Measurements from ENCODE around the gene ENDOV. TPM values are rescaled to one million over a fixed set of nuclear protein-coding genes. Genes with fewer than 3 reads are reported as not detected.

ENDOV gene
- total RNA-seq, 1 donor from 2014 or later = 16.9 TPM

DNA sequence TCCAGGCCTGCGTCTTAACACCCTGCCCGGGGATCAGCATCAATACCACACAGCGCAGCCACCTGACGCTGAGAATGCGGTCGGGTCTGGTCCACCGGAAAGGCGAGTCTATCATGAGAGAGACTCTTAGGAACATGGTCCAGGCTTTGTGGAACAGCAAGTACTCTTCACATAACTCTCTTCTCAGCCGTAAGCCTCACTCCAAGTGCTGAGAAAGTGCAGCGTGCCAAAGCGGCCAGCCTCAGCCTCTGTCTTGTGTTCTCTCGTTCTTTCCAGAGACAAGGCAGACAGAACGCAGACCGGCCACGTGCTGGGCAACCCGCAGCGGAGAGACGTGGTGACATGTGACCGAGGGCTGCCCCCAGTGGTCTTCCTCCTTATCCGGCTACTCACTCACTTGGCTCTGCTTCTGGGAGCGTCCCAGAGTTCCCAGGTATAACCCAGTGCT lies 34.4 kb upstream of the ENDOV start:
- H3K4me1 Mint-ChIP-seq (ENCODE audit: low read depth) = peaks cover 27% of the 10 kb centered on the region
- H3K36me3 Mint-ChIP-seq (ENCODE audit: low read depth) = peaks cover 81% of the 10 kb centered on the region
- H3K27ac Mint-ChIP-seq = no peak overlapping the region

DNA sequence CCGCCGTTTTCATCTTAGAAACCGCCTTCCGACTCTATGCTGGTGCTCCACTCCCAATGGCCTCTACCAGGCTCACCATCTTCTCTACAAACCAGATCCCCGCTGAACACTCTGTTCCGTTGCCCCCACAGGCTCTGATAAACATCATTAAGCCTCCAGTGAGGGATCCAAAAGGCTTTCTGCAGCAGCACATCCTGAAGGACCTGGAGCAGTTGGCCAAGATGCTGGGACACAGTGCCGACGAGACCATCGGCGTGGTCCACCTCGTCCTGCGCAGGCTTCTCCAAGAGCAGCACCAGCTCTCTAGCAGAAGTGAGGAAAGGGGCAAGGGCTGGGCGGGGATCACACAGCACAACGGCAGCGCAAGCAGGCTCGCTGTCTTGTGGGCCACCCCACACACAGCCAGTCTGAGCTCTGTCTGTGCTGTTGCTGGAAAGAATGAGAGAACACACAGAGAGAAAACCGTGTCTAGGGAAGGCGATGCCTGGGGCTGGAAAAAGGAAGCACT lies 33.5 kb upstream of the ENDOV start:
- peaks cover 83% of the 10 kb centered on the region for H3K36me3 Mint-ChIP-seq (ENCODE audit: low read depth)
- H3K4me3 Mint-ChIP-seq = no peak overlapping the region
- H3K27me3 Mint-ChIP-seq (ENCODE audit: insufficient read depth) = no peaks in the 10 kb centered on the region
- peaks cover 27% of the 10 kb centered on the region for H3K4me1 Mint-ChIP-seq (ENCODE audit: low read depth)
- DNase-seq (ENCODE audit: low spot score) = no peak
- peak overlapping the region; percentile 49 for H3K27ac Mint-ChIP-seq
- intact Hi-C loops (cut with micrococcal nuclease) = no loop called here
- H3K9me3 Mint-ChIP-seq = no peaks in the 10 kb centered on the region

More for the DNA sequence above, 34.4 kb upstream of the ENDOV start:
- no peaks in the 10 kb centered on the region for H3K9me3 Mint-ChIP-seq
- no peak for DNase-seq (ENCODE audit: low spot score)
- no peaks in the 10 kb centered on the region for H3K27me3 Mint-ChIP-seq (ENCODE audit: insufficient read depth)
- intact Hi-C loops (cut with micrococcal nuclease) = no loop called here
- H3K4me3 Mint-ChIP-seq = no peak overlapping the region

GRCh38 chr17:80382446-80382845 lies 32.5 kb upstream of the ENDOV start:
- Mint-ChIP-seq H3K4me1 (ENCODE audit: low read depth) (peaks cover 27% of the 10 kb centered on the region), H3K36me3 (ENCODE audit: low read depth) (peaks cover 83% of the 10 kb centered on the region), H3K9me3 (no peaks in the 10 kb centered on the region), H3K27ac (no peak overlapping the region), H3K4me3 (no peak overlapping the region), H3K27me3 (ENCODE audit: insufficient read depth) (no peaks in the 10 kb centered on the region)
- intact Hi-C loops (cut with micrococcal nuclease) = no loop called here
- DNase-seq (ENCODE audit: low spot score) = no peak

- Mint-ChIP-seq H3K27me3 (ENCODE audit: insufficient read depth) (no peaks in the 10 kb centered on the region), H3K4me1 (ENCODE audit: low read depth) (peaks cover 27% of the 10 kb centered on the region), H3K27ac (peak overlapping the region; percentile 51), H3K36me3 (ENCODE audit: low read depth) (peaks cover 82% of the 10 kb centered on the region), H3K9me3 (no peaks in the 10 kb centered on the region), H3K4me3 (no peak overlapping the region)
- intact Hi-C loops (cut with micrococcal nuclease) = no loop called here
- DNase-seq (ENCODE audit: low spot score) = no peak
These were observed 32.0 kb upstream of the ENDOV start for GRCh38 chr17:80382956-80383355.

DNA sequence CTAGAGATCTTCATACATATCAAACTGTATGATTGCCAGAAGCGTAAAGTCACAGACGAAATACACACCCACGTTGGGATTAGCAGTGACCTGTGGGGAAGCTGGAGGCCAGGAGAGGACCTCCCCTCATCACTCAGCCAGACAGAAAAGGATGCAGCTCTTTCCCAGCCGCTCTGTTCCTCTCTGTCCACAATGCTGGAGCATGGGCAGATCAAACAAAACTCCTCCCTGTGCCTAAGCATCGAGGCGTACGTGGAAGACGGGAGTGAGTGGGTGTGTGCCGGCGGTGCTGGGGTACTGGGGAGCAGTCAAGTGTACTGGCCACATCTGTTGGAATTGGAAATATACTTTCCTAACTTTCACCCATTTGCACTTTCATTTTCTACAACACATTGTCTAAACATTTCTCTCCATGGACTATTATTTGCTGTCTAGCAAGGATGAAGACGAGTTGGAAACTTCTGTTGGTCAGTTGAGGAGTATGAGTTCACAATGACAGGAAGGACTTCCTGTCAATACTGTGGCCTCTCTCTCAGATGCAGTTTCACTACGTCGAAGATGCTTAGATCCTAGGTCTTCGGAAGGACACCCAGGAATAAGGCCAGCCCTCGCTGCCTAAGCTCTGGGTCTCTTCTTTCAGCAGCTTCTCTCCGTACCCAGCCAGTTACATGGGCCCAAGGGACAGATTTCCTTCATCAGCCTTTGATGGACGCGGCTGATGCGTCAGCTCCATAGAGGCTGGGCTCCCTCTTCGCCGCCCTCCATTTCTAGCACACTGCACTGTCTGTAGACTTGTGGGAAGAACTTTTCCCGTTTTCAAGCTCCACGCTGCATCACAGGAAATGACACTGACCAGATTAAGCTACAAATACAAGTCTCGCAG lies 30.6 kb upstream of the ENDOV start:
- Mint-ChIP-seq H3K36me3 (ENCODE audit: low read depth) (peaks cover 78% of the 10 kb centered on the region), H3K4me3 (no peak overlapping the region), H3K27ac (peak overlapping the region; percentile 86), H3K4me1 (ENCODE audit: low read depth) (peaks cover 27% of the 10 kb centered on the region), H3K27me3 (ENCODE audit: insufficient read depth) (no peaks in the 10 kb centered on the region), H3K9me3 (no peaks in the 10 kb centered on the region)
- intact Hi-C loops (cut with micrococcal nuclease) = no loop called here
- DNase-seq (ENCODE audit: low spot score) = no peak

DNA sequence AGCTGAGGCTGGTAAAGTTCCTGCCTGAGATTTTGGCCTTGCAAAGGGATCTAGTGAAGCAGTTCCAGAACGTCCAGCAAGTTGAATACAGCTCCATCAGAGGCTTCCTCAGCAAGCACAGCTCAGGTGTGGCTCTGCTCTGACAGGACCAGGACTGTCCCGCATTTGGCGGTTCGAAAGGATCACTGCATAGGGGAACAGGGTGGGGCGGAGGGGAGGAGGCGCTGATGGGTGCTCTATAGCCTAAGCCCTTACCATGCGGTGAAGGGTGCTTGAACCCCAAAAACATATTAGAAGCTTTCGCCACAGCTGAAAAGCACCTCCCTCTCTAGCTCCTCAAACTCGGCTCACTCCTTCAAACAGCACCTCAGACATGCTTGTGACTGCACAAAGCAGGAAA lies 29.9 kb upstream of the ENDOV start:
- no peaks in the 10 kb centered on the region for H3K9me3 Mint-ChIP-seq
- DNase-seq (ENCODE audit: low spot score) = no peak
- peaks cover 27% of the 10 kb centered on the region for H3K4me1 Mint-ChIP-seq (ENCODE audit: low read depth)
- no peaks in the 10 kb centered on the region for H3K27me3 Mint-ChIP-seq (ENCODE audit: insufficient read depth)
- peaks cover 77% of the 10 kb centered on the region for H3K36me3 Mint-ChIP-seq (ENCODE audit: low read depth)
- H3K27ac Mint-ChIP-seq = no peak overlapping the region
- intact Hi-C loops (cut with micrococcal nuclease) = no loop called here
- no peak overlapping the region for H3K4me3 Mint-ChIP-seq

DNA sequence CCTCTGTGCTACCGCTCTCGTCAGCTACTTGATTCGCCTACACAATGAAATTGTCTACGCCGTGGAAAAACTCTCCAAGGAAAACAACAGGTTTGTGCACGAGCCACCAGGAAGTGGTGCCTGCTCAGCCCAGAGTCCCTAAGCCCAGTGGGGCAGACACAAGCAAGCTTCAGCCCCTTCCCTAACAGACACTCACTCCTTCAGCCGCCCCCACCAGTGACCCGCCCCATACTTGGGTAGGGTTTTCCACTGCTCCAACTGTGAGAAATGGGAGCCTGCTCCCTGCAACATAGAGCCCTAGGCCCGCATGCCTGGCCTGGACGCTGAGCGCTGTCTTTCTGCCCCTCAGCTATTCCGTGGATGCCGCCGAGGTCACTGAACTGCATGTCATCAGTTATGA lies 28.6 kb upstream of the ENDOV start:
- Mint-ChIP-seq H3K27ac (no peak overlapping the region), H3K27me3 (ENCODE audit: insufficient read depth) (no peaks in the 10 kb centered on the region), H3K4me1 (ENCODE audit: low read depth) (peaks cover 20% of the 10 kb centered on the region), H3K4me3 (no peak overlapping the region), H3K36me3 (ENCODE audit: low read depth) (peaks cover 72% of the 10 kb centered on the region), H3K9me3 (no peaks in the 10 kb centered on the region)
- no peak for DNase-seq (ENCODE audit: low spot score)
- intact Hi-C loops (cut with micrococcal nuclease) = no loop called here

DNA sequence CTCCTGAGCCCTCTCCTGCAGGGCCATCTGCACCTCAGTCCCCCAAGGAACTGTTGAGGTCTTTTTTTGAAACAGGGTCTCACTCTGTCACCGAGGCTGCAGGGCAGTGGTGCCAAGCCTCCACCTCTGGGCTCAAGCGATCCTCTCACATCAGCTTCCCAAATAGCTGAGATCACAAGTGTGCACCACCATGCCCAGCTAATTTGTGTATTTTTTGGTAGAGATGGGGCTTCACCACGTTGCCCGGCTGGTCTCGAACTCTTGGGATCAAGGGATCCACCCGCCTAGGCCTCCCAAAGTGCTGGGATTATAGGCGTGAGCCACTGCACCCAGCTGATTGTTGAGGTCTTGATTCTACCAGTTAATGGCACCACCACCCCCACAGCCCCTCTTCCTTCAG lies 27.9 kb upstream of the ENDOV start:
- Mint-ChIP-seq H3K27ac (no peak overlapping the region), H3K4me1 (ENCODE audit: low read depth) (peaks cover 18% of the 10 kb centered on the region), H3K4me3 (no peak overlapping the region), H3K27me3 (ENCODE audit: insufficient read depth) (no peaks in the 10 kb centered on the region), H3K36me3 (ENCODE audit: low read depth) (peaks cover 71% of the 10 kb centered on the region), H3K9me3 (no peaks in the 10 kb centered on the region)
- intact Hi-C loops (cut with micrococcal nuclease) = no loop called here
- DNase-seq (ENCODE audit: low spot score) = no peak

- Mint-ChIP-seq H3K27ac (no peak overlapping the region), H3K27me3 (ENCODE audit: insufficient read depth) (no peaks in the 10 kb centered on the region), H3K4me1 (ENCODE audit: low read depth) (peaks cover 15% of the 10 kb centered on the region), H3K36me3 (ENCODE audit: low read depth) (peaks cover 66% of the 10 kb centered on the region), H3K4me3 (no peak overlapping the region), H3K9me3 (no peaks in the 10 kb centered on the region)
- DNase-seq (ENCODE audit: low spot score) = no peak
- intact Hi-C loops (cut with micrococcal nuclease) = no loop called here
These were observed 26.8 kb upstream of the ENDOV start for GRCh38 chr17:80388175-80388574.

DNA sequence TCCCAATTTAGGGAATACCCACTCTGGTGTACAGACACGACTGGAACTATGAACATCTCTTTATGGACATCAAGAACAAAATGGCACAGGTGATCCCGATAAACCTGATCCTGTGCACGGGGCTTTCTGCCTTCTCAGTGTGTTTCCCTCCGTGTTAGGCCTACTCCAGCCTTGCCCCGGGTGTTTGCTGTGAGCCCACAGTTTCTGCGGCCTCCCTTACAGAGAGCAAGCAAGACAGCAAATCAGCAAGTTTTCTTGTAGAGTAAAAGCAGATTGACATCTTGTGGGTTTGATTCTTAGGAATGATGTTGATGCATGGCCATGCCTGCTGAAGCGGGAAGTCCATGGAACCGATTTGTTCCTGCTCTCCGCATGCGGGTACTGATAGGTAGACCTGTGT lies 26.4 kb upstream of the ENDOV start:
- H3K9me3 Mint-ChIP-seq = no peaks in the 10 kb centered on the region
- H3K27me3 Mint-ChIP-seq (ENCODE audit: insufficient read depth) = no peaks in the 10 kb centered on the region
- intact Hi-C loops (cut with micrococcal nuclease) = no loop called here
- H3K36me3 Mint-ChIP-seq (ENCODE audit: low read depth) = peaks cover 66% of the 10 kb centered on the region
- H3K4me1 Mint-ChIP-seq (ENCODE audit: low read depth) = peaks cover 11% of the 10 kb centered on the region
- no peak for DNase-seq (ENCODE audit: low spot score)
- no peak overlapping the region for H3K4me3 Mint-ChIP-seq
- no peak overlapping the region for H3K27ac Mint-ChIP-seq

- intact Hi-C loops (cut with micrococcal nuclease) = no loop called here
- no peak for DNase-seq (ENCODE audit: low spot score)
- Mint-ChIP-seq H3K27ac (no peak overlapping the region), H3K36me3 (ENCODE audit: low read depth) (peaks cover 62% of the 10 kb centered on the region), H3K9me3 (no peaks in the 10 kb centered on the region), H3K4me1 (ENCODE audit: low read depth) (peaks cover 4% of the 10 kb centered on the region), H3K27me3 (ENCODE audit: insufficient read depth) (no peaks in the 10 kb centered on the region), H3K4me3 (no peak overlapping the region)
These were observed 25.7 kb upstream of the ENDOV start for GRCh38 chr17:80389011-80389995.

GRCh38 chr17:80393241-80393890 lies 21.6 kb upstream of the ENDOV start:
- H3K27me3 Mint-ChIP-seq (ENCODE audit: insufficient read depth) = no peaks in the 10 kb centered on the region
- no peaks in the 10 kb centered on the region for H3K9me3 Mint-ChIP-seq
- H3K36me3 Mint-ChIP-seq (ENCODE audit: low read depth) = peaks cover 50% of the 10 kb centered on the region
- no peak for DNase-seq (ENCODE audit: low spot score)
- H3K4me1 Mint-ChIP-seq (ENCODE audit: low read depth) = peaks cover 14% of the 10 kb centered on the region
- intact Hi-C loops (cut with micrococcal nuclease) = no loop called here
- no peak overlapping the region for H3K4me3 Mint-ChIP-seq
- peak overlapping the region; percentile 23 for H3K27ac Mint-ChIP-seq

Measured in activated T-helper 1 cell treated with anti-CD3 and anti-CD28 coated beads, Interleukin-12 subunit alpha, Interleukin-12 subunit beta, Interleukin-2, Interleukin-4 antibody, amounts not matched to agents 30 ng/mL and 10 ng/mL and 1 ng/mL, durations not matched to agents 14 hours and 24 hours and 36 hours (primary cell).